NCI-H2171 (cell line): ENCODE results near the gene DIPK1C.
"Not testable (repeated sequence)": the region's sequence is repeated elsewhere in the genome, so short reads cannot be mapped to it uniquely, and the experiment has no call there.

Experiments used
- DNase-seq: peaks from one replicate; lab custom pipeline; 2025; lab: John Stamatoyannopoulos, UW

The DIPK1C gene

GRCh38 chr18:74457043-74457724 lies at the start of gene DIPK1C:
TSS of gene DIPK1C (minus strand) at chr18:74457308. CDS start at chr18:74457259, 49 bp downstream.
- no peak for DNase-seq

- DNase-seq, result no peak
Observed at GRCh38 chr18:74506448-74507084, 49.5 kb upstream of the DIPK1C start.

- DNase-seq, result no peak
Observed at GRCh38 chr18:74505776-74506175, 48.7 kb upstream of the DIPK1C start.

DNA sequence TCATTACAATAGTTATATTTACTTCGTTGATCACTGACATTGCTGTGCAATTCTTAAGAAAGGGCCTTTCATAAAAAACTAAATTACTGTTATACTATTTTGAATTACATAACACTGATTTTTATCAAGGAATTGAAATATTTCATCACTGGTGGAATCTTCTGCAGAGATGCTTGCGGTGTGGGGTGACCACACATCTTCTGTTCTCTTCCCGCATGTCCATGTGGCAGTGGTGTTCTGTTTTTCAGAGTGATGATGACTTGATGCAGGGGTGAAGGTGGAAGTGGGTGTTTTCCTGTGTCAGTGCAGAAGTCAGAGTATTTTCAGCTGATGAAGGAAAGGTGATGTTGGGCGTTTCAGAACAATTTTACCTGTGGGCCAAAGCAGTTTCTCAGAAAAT lies 46.0 kb upstream of the DIPK1C start:
- DNase-seq, result no peak

GRCh38 chr18:74501386-74501785 lies 44.3 kb upstream of the DIPK1C start:
- DNase-seq, result no peak

DNA sequence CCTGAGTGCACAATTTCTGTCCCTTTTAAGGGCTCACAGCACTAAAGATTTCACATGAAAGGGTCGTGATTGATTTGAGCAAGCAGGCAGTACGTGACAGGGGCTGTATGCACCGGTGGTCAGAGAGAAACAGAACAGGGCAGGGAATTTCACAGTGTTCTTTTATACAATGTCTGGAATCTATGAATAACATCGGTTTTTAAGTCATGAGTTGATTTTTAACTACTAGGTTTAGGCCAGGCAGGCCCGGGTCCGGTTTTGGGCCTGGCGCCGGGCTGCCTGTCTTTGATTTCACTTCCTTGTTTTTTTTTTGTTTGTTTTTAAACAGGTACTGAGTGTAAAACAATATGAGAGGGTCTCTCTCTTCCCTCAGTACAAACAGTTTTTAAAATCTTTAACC lies 43.7 kb upstream of the DIPK1C start:
- DNase-seq, result not testable (repeated sequence)

DNA sequence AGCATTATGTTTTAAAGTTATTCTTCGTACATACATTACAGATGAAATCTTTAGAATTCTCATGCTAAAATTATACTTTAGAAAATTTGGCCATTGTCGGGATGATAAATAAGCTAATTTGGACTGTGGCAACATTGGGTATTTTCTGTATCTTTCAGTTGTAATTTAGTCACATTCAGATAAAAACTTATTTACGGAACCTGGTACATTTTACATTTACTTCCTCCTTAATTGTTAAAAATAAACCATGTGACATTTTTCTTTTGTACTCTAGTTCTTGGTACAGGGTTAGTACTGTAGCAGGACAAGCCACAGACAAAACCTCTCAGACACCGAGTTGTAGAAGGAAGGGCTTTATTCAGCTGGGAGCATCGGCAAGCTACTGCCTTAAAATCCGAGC lies 43.3 kb upstream of the DIPK1C start:
- DNase-seq, result no peak

DNA sequence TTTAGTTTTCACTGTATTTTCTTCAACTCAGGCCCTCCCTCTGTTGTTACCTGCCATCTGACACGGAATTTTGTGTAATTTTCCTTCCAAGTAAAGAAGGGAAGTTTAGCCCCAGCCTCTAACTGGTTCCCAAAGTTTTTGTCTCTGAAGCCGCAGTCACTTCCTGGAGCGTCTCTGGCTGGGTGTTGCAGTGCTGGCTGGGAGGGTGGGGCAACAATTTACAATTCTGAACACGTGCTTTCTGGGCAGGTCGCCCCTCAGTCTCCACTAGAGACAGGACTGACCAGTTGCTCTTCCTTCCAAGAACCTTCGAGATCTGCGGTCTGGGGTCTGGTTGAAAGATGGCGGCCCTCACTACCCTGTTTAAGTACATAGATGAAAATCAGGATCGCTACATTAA lies 42.5 kb upstream of the DIPK1C start:
- DNase-seq, result no peak

DNA sequence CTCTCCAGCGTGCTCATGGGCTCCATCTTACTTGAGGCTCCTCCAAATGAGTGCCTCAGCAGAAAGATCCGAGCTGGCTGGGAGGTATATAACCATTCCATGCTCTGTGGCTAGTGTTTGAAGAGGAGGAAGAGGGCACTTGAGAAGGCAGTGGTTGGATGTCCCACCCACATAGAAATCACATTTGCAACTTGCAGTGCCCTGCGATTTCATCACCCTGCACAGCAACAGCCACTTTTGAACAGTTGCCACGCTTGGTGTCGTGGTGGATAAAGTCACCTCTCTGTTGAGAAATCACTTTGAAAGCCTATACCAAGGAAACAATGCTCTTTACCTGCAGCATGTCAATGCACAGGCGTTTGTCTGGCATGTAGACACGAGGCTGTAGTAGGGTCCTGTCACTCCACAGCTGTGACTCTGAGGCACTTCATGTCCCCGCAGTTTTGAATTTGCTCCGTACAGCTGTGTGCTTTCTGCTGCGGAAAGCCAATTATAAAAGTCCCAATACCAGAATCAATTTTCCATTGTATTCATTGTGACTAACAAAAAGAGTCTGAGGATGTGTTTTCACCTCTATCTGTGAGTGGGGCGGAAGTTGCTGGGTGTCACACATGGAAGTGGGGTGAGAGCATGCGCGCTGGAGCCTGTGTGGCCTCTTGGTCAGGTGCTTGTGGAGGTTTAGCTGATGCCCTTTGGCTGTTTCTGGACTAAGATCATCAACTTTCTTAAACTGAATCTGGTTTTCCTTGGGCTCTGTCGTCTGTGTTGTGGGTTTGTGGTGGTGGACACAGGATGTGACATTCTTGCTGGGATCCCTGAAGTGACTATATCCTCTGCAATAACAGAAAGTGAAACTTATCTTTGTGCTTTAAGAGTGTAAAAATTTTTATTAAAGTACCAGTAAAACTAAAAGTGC lies 41.9 kb upstream of the DIPK1C start:
- DNase-seq, result no peak

- no peak for DNase-seq
Observed at GRCh38 chr18:74497778-74498177, 40.7 kb upstream of the DIPK1C start.

- no peak for DNase-seq
Observed at GRCh38 chr18:74497324-74497676, 40.2 kb upstream of the DIPK1C start.

DNA sequence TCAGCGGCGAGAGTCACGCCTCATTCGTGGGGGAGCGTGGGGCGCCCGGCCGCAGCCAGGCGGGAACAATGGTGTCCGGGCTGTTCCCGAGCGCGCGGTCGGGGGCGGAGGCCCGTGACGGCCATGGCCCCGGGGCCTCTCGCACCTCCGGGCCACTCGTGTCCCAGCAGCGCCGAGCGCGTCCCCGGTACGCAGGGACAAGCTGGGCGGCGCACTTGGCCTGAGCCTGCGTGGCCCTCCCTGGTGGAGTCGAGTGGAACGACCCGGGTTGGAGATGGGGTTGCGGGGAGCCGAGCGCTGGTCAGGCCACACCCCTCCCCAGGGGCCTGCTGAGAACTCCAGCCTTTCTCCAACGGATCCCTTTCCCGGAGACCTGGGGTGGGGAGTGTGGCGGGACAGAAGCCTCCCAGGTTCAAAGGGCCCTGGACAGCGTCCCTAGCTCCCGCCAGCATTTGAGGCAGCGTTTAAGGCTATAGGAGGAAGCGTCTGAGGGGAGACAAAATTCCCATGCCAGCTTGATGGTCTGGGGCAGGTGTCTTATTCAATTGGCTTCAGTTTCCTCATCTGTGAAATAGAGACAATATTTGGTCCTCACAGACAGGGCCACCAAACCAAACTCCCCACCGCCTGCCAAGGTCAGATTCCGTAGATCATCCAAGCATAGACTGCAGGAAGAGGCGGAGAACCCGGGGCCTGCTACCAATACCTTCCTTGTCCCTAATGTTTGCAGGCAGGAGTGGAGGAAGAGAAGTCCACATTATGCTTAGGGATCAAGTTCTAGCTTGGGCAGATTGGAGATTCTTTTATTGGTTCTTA lies 39.6 kb upstream of the DIPK1C start:
- no peak for DNase-seq

DNA sequence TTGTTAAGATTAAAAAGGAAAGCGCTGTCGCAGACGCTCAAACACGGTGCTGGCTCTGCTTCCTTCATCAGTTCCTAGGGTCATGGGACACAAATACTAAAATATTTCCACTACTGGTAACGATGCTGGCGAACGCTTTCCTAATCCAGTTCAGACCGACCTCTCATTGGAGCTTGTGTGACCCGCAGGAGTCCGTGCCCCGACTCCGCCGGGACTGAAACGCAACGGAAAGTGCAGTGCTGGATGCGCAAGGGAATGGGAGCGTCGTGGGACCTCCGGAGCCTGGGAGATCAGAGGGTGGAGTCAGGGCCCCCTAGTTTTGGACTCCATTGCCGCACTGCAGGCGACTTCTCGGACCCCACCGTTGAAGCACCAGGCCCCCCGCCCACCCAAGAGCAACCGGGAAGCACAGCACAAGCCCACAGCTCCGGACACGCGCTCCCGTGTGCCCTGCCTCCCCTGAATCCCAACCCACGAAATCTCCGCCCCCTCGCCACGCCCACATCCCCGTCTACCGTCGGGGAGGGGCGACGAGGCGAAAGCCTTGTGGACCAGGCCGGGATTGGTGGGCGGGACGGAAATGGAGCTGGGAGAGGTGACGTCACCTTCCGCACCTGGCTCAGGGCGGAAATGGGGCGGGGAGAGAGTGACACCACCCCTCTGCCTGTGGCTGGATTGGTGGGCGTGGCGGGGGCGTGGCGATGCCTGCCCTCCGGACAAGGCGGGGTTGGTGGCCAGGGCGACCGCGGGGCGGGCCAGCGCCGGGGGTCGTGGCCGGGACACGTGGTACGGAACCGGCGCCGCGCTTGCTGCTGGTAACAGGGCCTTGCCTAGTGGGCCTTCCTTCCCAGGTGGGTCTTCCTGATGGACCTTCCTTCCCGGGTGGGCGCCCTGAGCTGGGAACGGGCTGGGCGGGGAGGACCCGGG lies 38.7 kb upstream of the DIPK1C start, which contains the start of gene CNDP2:
TSS of gene CNDP2 (plus strand) at position 783 of the 927 bp plus-strand sequence. CDS start 3,611 bp downstream, outside the sequence.
- DNase-seq, result peak; percentile 83

- no peak for DNase-seq
Observed at GRCh38 chr18:74494514-74494913, 37.4 kb upstream of the DIPK1C start.

- DNase-seq, result no peak
Observed at GRCh38 chr18:74493689-74494088, 36.6 kb upstream of the DIPK1C start.

GRCh38 chr18:74492259-74492658 lies 35.2 kb upstream of the DIPK1C start:
- no peak for DNase-seq

DNA sequence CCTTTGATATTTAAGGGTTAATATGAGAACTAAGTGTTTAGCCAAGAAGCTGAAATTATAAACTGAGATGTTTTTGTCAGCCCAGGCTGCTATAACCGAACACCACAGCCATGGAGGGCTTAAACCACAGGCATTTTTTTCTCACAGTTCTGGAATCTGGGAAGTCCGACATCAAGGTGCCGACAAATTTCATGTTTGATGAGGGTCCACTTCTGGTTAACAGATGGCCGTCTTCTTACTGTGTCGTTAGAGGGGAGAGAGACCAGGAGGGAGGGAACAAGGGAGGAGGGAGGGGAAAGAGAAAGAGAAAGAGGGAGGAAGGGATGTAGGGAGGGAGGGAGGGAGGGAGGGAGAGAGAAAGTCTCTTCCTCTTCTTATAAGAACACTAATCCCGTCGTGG lies 32.6 kb upstream of the DIPK1C start:
- no peak for DNase-seq

DNA sequence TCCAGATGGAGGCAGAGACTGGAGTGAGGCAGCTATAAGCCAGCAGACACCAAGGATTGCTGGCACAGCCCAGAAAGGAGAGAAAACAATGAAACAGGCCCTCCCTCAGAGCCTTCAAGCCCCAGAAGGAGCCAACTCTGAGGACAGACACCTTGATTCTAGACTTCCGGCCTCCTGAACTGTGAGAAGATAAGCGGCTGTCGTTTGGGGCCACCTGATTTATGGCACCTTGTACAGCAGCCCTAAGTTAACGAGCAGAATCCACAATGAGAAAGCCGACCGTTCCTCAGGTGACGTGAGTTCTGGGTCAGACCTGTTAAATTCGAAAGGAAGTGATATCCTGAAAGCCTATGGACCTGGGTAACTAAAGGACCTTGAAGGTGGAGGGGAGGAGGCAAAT lies 31.8 kb upstream of the DIPK1C start:
- DNase-seq, result no peak

DNA sequence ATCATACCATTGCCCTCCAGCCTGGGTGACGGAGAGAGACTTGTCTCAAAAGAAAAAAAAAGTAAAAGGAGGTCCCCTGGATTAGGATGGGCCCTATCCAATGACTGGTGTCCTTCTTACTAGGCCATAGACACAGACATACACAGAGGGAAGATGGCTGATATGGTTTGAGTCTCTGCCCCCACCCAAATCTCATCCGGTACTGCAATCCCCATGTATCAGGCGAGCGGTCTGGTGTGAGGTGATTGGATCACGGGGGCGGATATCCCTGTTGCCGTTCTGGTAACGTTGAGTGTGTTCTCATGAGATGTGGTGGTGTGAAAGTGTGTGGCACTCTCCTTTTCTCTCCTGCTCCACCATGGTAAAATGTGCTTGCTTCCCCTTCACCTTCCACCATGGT lies 31.2 kb upstream of the DIPK1C start:
- no peak for DNase-seq

- DNase-seq, result no peak
Observed at GRCh38 chr18:74486119-74486849, 29.2 kb upstream of the DIPK1C start.
